Bronchial epithelial cell (primary cell): ENCODE measurements around the gene ARAP2. TPM values are rescaled to one million over a fixed set of nuclear protein-coding genes. Genes with fewer than 3 reads are reported as not detected.

Experiments used
- DNase-seq: peaks from one replicate; pipeline ENCODE4 v3.0.0-alpha.2; 2010; ENCODE audit warnings: low read depth
- FAIRE-seq: peaks from 2 replicates; lab custom pipeline; 2011; peaks lifted over from hg19 to GRCh38; lab: Jason Lieb, UNC
- H3K27me3 ChIP-seq: 2 replicates; pipeline ENCODE4 v1.5.1; 2011; ENCODE audit warnings: low read length; ENCODE audit not compliant: control insufficient read depth, insufficient read depth
- H3K36me3 ChIP-seq: 2 replicates; pipeline ENCODE4 v1.5.1; 2011; ENCODE audit warnings: low read length; ENCODE audit not compliant: control insufficient read depth, insufficient read depth
- H3K4me3 ChIP-seq: 2 replicates; pipeline ENCODE4 v1.5.1; 2011; ENCODE audit warnings: mild to moderate bottlenecking, low read depth, low read length, control low read depth
- total RNA-seq: library from RNA; depleted of rRNA; stranded (reverse); fragments of >200 nt; gene quantifications from 2 replicates; pipeline ENCODE4 v1.2.1, GENCODE V29; 2014
- TF ChIP-seq, protein P1 (sequence below): IDR thresholded peaks from 2 replicates; pipeline ENCODE4 v1.5.1; 2011; ENCODE audit warnings: mild to moderate bottlenecking, moderate library complexity, low read length, control low read depth, inconsistent platforms; ENCODE audit not compliant: insufficient read depth, severe bottlenecking

The ARAP2 gene
- total RNA-seq, 1 donor from 2014 or later: 46.3 TPM

DNA sequence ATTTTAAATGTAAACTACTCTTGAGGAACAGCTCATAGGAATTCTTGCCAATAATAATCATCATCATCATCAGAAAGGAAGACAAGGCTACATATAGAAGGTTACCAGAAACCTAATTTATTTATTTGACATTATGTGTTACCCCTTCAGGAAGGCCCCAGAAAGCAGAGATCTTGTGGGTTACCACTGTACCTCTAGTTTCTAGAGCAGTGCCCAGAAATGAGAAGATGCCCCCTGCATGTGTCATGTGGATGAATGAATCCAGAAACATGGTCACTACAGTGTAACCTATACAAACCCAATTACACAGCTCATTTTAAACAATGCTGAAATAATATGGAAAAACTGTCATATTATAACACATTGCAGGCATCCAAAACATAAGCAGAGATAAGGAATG is 70.4 kb downstream of the ARAP2 start:
- Histone ChIP-seq H3K4me3 (no peak overlapping the region), H3K27me3 (no peaks in the 10 kb centered on the region), H3K36me3 (peaks cover 1% of the 10 kb centered on the region)
- DNase-seq: no peak
- TF ChIP-seq, protein P1, sequence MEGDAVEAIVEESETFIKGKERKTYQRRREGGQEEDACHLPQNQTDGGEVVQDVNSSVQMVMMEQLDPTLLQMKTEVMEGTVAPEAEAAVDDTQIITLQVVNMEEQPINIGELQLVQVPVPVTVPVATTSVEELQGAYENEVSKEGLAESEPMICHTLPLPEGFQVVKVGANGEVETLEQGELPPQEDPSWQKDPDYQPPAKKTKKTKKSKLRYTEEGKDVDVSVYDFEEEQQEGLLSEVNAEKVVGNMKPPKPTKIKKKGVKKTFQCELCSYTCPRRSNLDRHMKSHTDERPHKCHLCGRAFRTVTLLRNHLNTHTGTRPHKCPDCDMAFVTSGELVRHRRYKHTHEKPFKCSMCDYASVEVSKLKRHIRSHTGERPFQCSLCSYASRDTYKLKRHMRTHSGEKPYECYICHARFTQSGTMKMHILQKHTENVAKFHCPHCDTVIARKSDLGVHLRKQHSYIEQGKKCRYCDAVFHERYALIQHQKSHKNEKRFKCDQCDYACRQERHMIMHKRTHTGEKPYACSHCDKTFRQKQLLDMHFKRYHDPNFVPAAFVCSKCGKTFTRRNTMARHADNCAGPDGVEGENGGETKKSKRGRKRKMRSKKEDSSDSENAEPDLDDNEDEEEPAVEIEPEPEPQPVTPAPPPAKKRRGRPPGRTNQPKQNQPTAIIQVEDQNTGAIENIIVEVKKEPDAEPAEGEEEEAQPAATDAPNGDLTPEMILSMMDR: no peak
- FAIRE-seq: no peak

DNA sequence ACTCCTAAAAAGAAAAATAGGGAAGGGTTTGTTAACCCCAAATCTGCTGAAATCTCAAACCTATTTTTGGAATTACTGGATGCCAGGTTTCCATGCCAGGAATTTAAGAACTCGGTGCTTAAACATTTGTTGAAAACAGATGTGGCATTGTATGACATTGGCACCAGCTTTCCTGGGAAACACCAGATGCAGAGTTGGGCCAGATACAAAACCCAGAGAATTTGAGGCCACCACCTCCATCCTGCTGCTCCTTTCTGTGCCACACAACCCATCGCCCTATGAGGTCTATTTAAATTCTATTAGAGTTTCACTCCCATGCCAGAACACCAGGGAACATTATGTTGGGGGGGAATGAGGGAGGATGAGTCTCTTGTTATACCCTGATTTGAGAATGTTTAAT is 71.7 kb downstream of the ARAP2 start:
- TF ChIP-seq, protein P1: no peak
- H3K27me3 ChIP-seq: no peaks in the 10 kb centered on the region
- no peak for DNase-seq
- no peak for FAIRE-seq
- H3K36me3 ChIP-seq: peaks cover 1% of the 10 kb centered on the region
- no peak overlapping the region for H3K4me3 ChIP-seq

DNA sequence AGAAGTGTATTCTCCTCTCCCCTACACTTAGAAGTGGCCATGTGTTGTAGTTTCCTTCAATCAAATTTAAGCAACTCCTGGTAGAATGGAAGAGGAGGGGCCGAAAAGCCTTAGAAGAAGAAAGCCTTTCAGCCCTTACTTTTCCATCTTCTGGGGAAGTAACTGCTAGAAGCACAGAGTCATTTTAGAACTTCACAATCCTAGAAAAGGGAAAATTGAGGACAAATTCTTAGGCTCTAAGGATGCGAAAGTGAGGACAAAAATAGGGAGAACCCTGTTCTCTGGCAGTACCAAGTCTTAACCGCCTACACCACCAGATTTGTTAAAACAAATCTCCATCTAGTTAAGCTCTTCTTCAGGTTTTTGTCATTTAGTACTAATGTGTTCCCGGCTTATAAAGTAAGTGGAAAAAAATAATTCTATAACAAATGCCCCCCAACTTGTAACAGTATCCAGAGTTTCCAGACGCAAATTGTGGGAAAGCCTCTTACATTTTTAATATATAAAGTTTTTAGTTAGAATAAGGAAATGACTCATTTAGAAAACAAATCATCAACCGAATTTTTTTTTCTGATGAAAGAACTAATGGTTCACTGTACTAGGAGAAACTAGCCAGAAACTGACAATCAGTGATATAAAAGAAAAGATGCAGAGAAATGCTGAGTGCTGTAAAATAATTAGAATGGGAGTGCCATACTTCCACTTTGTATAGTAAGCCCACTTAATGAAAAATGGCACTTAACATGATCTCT is 76.0 kb downstream of the ARAP2 start:
- DNase-seq (peak; percentile 30), FAIRE-seq (no peak)
- no peak overlapping the region for H3K4me3 ChIP-seq
- H3K36me3 ChIP-seq: peaks cover 4% of the 10 kb centered on the region
- TF ChIP-seq, protein P1: no peak
- H3K27me3 ChIP-seq: no peaks in the 10 kb centered on the region

DNA sequence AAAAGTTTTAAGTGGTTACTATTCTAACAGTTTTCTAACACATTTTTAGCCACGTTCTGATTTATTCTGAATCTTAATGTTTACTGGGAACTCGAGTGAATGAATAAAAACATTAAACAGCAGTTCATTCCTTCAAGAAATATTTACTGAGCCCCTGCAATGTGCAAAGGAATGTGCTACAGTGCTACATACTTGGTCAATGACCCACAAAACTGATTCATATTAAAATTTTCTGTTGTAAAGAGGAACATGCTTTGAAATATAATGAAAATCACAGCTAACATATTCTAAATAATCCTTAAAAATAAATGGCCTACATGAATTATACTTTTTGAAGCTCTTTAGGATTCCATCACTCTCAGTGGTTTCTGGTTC is 78.7 kb downstream of the ARAP2 start:
- H3K36me3 ChIP-seq: peaks cover 3% of the 10 kb centered on the region
- FAIRE-seq (no peak), DNase-seq (peak; percentile 17)
- H3K27me3 ChIP-seq: no peaks in the 10 kb centered on the region
- H3K4me3 ChIP-seq: no peak overlapping the region
- TF ChIP-seq, protein P1: no peak

DNA sequence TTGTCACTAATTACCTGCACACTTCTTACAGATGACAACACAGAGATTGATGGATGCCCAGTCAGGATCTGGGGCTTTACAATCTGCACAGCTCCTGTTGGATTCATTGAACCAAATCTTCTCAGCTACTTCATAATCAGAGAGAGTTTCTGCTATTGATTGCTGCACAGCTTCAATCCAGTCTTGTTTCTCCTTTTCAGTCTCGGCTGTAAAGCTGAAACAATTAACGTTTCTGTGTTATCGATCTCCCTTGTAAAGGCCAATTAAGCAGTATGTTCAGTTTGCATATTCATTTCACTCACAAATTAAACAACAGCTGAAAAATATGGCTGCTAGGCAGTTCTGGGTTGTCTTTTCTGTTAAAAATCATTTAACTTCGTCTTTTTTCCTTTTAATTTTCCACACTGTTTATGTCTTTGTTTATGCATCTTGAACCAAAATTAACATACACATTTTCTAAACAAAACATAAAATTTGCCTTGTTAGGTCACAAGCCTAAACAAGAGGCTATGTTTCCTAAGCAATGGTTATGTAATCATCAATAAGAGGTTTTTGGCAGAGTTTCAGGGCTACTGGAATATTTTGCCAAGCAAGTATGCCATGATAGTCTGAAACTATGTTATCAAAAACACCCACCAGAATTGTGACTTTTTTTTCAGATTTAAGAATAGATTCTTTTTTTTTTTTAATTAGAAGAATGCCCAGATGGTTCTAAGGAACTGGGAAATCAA is 79.2 kb downstream of the ARAP2 start:
- TF ChIP-seq, protein P1: no peak
- no peak for FAIRE-seq
- H3K27me3 ChIP-seq: no peaks in the 10 kb centered on the region
- no peak overlapping the region for H3K4me3 ChIP-seq
- H3K36me3 ChIP-seq: peaks cover 3% of the 10 kb centered on the region
- DNase-seq: peak; percentile 35

DNA sequence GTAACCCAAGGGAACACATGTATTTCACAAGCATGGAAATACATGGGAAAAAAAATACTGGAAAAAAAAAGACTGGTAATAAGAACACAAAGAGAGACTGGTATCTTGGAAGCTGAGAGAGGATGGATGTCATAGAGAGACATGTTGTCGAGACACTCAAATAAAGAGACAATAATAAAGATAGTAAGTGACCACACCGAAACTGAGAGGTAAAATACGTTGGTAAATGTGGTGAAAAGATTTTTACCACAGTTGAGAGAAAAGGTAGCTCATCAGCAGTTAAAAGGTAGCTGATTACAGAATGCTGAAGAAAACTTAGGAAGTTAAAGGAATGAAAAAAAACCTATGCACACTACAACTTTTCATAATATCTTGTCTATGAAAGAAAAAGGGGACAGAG is 81.1 kb downstream of the ARAP2 start:
- Histone ChIP-seq H3K27me3 (no peaks in the 10 kb centered on the region), H3K4me3 (no peak overlapping the region), H3K36me3 (peaks cover 4% of the 10 kb centered on the region)
- TF ChIP-seq, protein P1: no peak
- DNase-seq: no peak
- FAIRE-seq: no peak
